HEK293T (cell line): ENCODE data around the gene PLA2G3.

Experiments used
- CTCF ChIA-PET: fragments of 350-600 bp; formaldehyde crosslinking; extraction: SDS; loops from one replicate; lab custom pipeline; 2021; ENCODE audit warnings: antibody characterized with exemption, inconsistent platforms; lab: Yijun Ruan, JAX
- POLR2A ChIA-PET: fragments of 350-600 bp; formaldehyde crosslinking; extraction: SDS; loops from one replicate; lab custom pipeline; 2020; ENCODE audit warnings: antibody characterized with exemption, inconsistent platforms; lab: Yijun Ruan, JAX
- DNase-seq: peaks from one replicate; pipeline ENCODE4 v3.0.0; 2012; ENCODE audit warnings: mixed read lengths; ENCODE audit errors: extremely low spot score
- ARNT ChIP-seq: fragments of 450-650 bp; IDR thresholded peaks from 2 replicates; pipeline ENCODE4 v1.6.1; 2017; ENCODE audit warnings: mild to moderate bottlenecking
- BHLHE40 ChIP-seq: fragments of 450-650 bp; IDR thresholded peaks from 2 replicates; pipeline ENCODE4 v1.6.1; 2016; ENCODE audit warnings: mild to moderate bottlenecking, moderate library complexity, borderline replicate concordance
- CTBP1 ChIP-seq: fragments of 450-650 bp; IDR thresholded peaks from 2 replicates; pipeline ENCODE4 v1.6.1; 2016; ENCODE audit warnings: borderline replicate concordance
- ELF4 ChIP-seq: fragments of 450-650 bp; IDR thresholded peaks from 2 replicates; pipeline ENCODE4 v1.6.1; 2017; ENCODE audit warnings: antibody characterized with exemption
- FOXA1 ChIP-seq: fragments of 450-650 bp; IDR thresholded peaks from 2 replicates; pipeline ENCODE4 v1.6.1; 2016; ENCODE audit warnings: mild to moderate bottlenecking
- FOXK2 ChIP-seq: fragments of 450-650 bp; IDR thresholded peaks from 2 replicates; pipeline ENCODE4 v1.6.1; 2016; ENCODE audit warnings: mild to moderate bottlenecking
- FOXM1 ChIP-seq: fragments of 450-650 bp; IDR thresholded peaks from 2 replicates; pipeline ENCODE4 v1.6.1; 2017; ENCODE audit warnings: mild to moderate bottlenecking, borderline replicate concordance
- HDGF ChIP-seq: fragments of 450-650 bp; IDR thresholded peaks from 2 replicates; pipeline ENCODE4 v1.6.1; 2017; ENCODE audit warnings: antibody characterized with exemption, borderline replicate concordance
- L3MBTL2 ChIP-seq: fragments of 450-650 bp; conservative IDR thresholded peaks from 2 replicates; pipeline ENCODE4 v1.6.1; 2016; ENCODE audit warnings: mild to moderate bottlenecking
- LEF1 ChIP-seq: fragments of 450-650 bp; IDR thresholded peaks from 2 replicates; pipeline ENCODE4 v1.6.1; 2017; ENCODE audit warnings: mild to moderate bottlenecking, borderline replicate concordance
- NFRKB ChIP-seq: fragments of 450-650 bp; IDR thresholded peaks from 2 replicates; pipeline ENCODE4 v1.6.1; 2016; ENCODE audit warnings: mild to moderate bottlenecking, moderate library complexity
- SP1 ChIP-seq: fragments of 450-650 bp; IDR thresholded peaks from 2 replicates; pipeline ENCODE4 v1.6.1; 2017
- SUZ12 ChIP-seq: fragments of 450-650 bp; IDR thresholded peaks from 2 replicates; pipeline ENCODE4 v1.6.1; 2016; ENCODE audit warnings: mild to moderate bottlenecking
- TARDBP ChIP-seq: fragments of 450-650 bp; IDR thresholded peaks from 2 replicates; pipeline ENCODE4 v1.6.1; 2016
- ZNF384 ChIP-seq: fragments of 450-650 bp; IDR thresholded peaks from 2 replicates; pipeline ENCODE4 v1.6.1; 2016
- TF ChIP-seq, protein P1 (sequence below): fragments of 450-650 bp; IDR thresholded peaks from 2 replicates; pipeline ENCODE4 v1.6.1; 2016

Gene PLA2G3

DNA sequence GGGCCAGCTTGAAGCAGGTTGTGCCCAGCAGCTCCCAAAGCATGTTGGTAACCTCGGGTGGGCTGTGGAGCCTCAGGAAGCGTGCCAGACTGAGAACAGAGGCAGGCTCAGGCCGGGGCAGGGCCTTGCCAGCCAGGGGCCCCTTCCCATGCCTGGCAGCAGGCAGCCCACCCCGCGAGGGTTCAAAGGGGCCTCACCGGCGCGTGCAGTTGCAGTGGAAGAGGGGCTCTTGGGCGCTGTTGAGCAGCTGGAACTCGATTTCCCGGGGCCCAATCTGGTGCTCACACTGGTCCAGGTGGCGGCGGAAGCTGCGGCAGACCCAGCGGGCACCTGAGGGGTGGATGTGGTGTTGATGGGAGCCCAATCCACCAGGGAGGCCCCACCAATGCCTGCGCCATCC, 3.6 kb downstream of the PLA2G3 start:
- ChIA-PET CTCF (no interaction called here), POLR2A (no interaction called here)
- DNase-seq: no peak
- TF ChIP-seq TARDBP (no peak), LEF1 (no peak), HDGF (no peak), BHLHE40 (no peak), ARNT (no peak), FOXA1 (no peak), FOXM1 (no peak), L3MBTL2 (no peak)
- TF ChIP-seq, protein P1, sequence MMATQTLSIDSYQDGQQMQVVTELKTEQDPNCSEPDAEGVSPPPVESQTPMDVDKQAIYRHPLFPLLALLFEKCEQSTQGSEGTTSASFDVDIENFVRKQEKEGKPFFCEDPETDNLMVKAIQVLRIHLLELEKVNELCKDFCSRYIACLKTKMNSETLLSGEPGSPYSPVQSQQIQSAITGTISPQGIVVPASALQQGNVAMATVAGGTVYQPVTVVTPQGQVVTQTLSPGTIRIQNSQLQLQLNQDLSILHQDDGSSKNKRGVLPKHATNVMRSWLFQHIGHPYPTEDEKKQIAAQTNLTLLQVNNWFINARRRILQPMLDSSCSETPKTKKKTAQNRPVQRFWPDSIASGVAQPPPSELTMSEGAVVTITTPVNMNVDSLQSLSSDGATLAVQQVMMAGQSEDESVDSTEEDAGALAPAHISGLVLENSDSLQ: no peak

DNA sequence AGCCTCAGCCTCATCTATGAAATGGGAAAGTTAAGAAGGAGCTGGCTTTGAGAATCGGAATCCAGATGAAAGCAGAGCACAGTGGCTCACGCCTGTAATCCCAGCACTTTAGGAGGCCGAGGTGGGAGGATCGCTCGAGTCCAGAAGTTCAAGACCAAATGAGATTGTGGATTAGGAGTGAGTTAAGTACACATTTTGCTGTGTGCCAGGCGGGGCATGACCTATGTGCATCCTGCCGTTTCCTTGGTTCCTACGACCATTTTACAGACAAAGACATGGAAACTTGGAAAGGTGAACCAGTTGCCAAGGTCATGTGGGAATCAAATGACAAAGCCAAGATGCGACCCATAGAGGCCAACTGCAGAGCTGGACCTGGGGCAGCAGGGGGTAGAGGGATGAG, 4.2 kb downstream of the PLA2G3 start:
- no peak for TF ChIP-seq ARNT
- TF ChIP-seq BHLHE40: no peak
- TF ChIP-seq TARDBP: no peak
- TF ChIP-seq, protein P1: no peak
- TF ChIP-seq FOXM1: no peak
- no peak for TF ChIP-seq LEF1
- TF ChIP-seq FOXA1: no peak
- no peak for TF ChIP-seq L3MBTL2
- TF ChIP-seq FOXK2: no peak
- no peak for TF ChIP-seq HDGF
- no peak for TF ChIP-seq NFRKB
- TF ChIP-seq CTBP1: no peak
- no peak for TF ChIP-seq ELF4
- no peak for TF ChIP-seq ZNF384
- no peak for TF ChIP-seq SUZ12
- no peak for TF ChIP-seq SP1
- ChIA-PET POLR2A (interaction anchor here (2.3 kb wide), 1 partner anchor 13 kb away, joined by 13 read pairs; the partner anchor contains the start of gene INPP5J), CTCF (no interaction called here)

DNA sequence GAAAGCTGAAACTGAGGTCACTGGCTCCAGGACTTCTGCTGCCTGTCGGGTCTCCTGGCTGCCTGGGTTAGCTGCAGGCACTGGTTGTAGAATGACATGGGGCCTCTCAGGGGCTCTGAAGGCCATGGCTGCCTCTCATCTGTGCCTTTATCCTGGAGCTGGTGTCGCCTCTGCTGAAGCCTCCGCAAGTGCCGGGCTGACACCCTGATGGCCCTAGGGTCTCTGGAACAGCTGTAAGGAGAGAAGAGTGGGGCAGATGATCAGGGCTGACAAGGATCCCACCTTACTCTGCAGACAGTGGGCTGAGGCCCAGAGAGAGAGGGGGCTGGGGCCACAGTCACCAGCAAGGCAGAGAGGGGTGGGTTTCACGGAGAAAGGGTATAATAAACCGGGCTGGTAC, 4.6 kb downstream of the PLA2G3 start:
- no peak for DNase-seq
- ChIA-PET CTCF (no interaction called here), POLR2A (interaction anchor here (2.3 kb wide), 1 partner anchor 13 kb away, joined by 13 read pairs; the partner anchor contains the start of gene INPP5J)
- TF ChIP-seq L3MBTL2 (no peak), CTBP1 (no peak), SP1 (no peak), LEF1 (no peak), FOXM1 (no peak), FOXK2 (no peak), NFRKB (no peak)

More for the DNA sequence above, 4.2 kb downstream of the PLA2G3 start:
- DNase-seq: no peak

DNA sequence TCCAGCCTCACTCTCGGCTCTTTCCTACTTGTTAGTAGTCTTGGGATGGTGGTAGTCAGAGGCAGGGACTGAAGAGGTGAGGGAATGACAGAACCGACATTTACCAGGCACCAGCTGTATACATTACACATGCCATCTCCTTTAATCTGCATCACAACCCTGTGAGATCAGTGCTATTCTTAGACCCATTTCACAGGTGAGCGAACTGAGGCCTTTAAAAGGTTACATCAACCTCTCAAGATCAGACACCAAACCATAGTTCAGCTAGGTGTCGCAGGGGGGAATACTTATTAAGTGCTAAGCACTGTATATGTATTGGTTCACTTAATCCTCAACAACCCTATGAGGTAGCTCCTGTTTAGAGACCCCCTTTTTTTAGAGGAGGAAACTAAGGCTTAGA, 5.6 kb downstream of the PLA2G3 start:
- ChIA-PET POLR2A (interaction anchor here (1.2 to 2.3 kb wide), 2 partner anchors 12 to 27 kb away, joined by 4 to 13 read pairs; partner anchors contain the start of genes INPP5J and SELENOM), CTCF (interaction anchor here (0.7 kb wide), 1 partner anchor 812 kb away, joined by 4 read pairs; no protein-coding TSS in a partner anchor)
- DNase-seq: no peak
- TF ChIP-seq, protein P1: no peak
- TF ChIP-seq SP1 (no peak), BHLHE40 (no peak), ZNF384 (no peak), CTBP1 (no peak), HDGF (no peak), TARDBP (no peak), ARNT (no peak), SUZ12 (no peak), L3MBTL2 (no peak), ELF4 (no peak), FOXM1 (no peak), FOXK2 (no peak), FOXA1 (no peak), NFRKB (no peak), LEF1 (no peak)

DNA sequence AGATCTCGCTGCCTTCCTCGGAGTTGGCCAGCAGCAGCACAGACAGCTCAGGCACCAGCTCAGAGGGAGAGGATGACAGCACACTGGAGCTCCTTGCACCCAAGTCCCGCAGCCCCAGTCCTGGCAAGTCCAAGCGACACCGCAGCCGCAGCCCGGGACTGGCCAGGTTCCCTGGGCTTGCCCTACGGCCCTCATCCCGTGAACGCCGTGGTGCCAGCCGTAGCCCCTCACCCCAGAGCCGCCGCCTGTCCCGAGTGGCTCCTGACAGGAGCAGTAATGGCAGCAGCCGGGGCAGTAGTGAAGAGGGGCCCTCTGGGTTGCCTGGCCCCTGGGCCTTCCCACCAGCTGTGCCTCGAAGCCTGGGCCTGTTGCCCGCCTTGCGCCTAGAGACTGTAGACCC, 6.4 kb downstream of the PLA2G3 start:
- no peak for DNase-seq
- CTCF ChIA-PET: no interaction called here
- POLR2A ChIA-PET: interaction anchor here (1.2 kb wide), 1 partner anchor 26 kb away, joined by 4 read pairs; the partner anchor contains the start of gene SELENOM
- TF ChIP-seq SUZ12 (no peak), NFRKB (no peak), LEF1 (no peak), CTBP1 (no peak), BHLHE40 (no peak), L3MBTL2 (no peak)
- TF ChIP-seq, protein P1: no peak

DNA sequence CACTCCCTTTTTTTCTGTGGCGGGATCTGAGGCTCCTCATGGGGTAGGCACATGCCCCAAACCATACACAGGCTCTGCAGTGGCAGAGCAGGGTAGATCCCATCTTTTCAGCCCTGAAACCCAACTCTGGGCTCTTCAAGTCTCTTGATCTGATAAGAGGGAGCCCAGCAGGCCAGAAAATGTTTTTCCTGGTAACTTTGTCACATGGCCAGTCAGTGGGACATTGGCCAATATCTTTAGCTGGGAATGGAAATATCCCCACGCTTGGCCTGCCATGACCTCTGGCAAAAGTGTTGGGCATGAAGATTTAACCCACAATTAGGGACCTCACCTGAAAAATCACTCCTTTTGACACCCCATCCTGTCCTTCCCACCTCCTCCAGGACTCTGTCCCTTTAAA, 9.4 kb downstream of the PLA2G3 start:
- ChIA-PET POLR2A (interaction anchor here (1.0 kb wide), 1 partner anchor 28 kb away, joined by 3 read pairs; no protein-coding TSS in a partner anchor), CTCF (no interaction called here)

More for the DNA sequence above, 9.4 kb downstream of the PLA2G3 start:
- DNase-seq: no peak
- no peak for TF ChIP-seq LEF1
- no peak for TF ChIP-seq NFRKB
- TF ChIP-seq FOXM1: no peak
- no peak for TF ChIP-seq BHLHE40
- no peak for TF ChIP-seq CTBP1
- no peak for TF ChIP-seq FOXK2
- no peak for TF ChIP-seq HDGF
- TF ChIP-seq, protein P1: no peak
- no peak for TF ChIP-seq L3MBTL2
- no peak for TF ChIP-seq SUZ12
